DOHH2 (cell line): ENCODE data around the gene SIK3.

Source experiments
- EZH2phosphoT487 ChIP-seq: fragments of 200-600 bp; sonication (generic); IDR thresholded peaks from 2 replicates; pipeline ENCODE4 v1.6.1; 2017; ENCODE audit warnings: borderline replicate concordance, mild to moderate bottlenecking, antibody characterized with exemption, low read length, moderate library complexity, mixed read lengths
- TF ChIP-seq, protein P1 (sequence below): fragments of 200-600 bp; sonication (generic); IDR thresholded peaks from one replicate; pipeline ENCODE4 v1.5.1; 2014; ENCODE audit warnings: antibody characterized with exemption, mild to moderate bottlenecking, low read depth, low read length; ENCODE audit not compliant: poor library complexity, severe bottlenecking

DNA sequence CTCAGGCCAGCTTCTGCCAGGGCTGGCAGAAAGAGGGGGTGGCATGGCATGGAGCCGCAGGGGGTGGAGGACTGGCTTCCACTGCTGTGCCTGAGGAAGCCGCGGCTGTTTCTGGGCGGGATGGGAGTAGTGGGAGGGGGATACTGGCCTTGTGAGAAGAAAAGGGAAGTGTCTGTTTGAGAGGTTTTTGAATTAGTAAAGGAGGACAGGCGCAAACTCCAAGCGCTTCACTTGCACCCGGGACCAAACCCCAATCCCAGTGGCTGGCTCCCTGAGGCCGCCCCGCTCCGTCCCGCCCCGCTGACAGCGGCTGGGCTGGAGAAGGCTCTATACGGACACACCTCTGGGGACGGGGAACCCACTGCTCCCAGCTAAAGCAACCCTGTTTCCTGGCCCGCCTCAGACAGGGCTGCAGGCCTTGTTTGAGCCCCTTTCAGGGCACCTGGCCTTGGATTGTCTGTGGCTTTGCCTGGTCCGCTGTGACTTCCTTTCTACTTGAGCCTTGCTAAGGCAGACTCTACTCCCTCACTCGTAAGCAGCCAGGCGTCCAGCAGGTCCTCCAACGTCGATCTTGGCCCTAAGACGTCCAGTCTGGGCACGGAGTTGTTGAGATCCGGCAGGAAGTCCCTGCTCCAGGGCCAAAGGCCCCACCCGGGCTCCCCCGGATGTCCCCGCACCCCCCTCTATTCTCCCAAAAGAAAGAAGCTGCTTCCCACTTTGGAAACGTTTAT lies 263.0 kb downstream of the SIK3 start:
- TF ChIP-seq, protein P1, sequence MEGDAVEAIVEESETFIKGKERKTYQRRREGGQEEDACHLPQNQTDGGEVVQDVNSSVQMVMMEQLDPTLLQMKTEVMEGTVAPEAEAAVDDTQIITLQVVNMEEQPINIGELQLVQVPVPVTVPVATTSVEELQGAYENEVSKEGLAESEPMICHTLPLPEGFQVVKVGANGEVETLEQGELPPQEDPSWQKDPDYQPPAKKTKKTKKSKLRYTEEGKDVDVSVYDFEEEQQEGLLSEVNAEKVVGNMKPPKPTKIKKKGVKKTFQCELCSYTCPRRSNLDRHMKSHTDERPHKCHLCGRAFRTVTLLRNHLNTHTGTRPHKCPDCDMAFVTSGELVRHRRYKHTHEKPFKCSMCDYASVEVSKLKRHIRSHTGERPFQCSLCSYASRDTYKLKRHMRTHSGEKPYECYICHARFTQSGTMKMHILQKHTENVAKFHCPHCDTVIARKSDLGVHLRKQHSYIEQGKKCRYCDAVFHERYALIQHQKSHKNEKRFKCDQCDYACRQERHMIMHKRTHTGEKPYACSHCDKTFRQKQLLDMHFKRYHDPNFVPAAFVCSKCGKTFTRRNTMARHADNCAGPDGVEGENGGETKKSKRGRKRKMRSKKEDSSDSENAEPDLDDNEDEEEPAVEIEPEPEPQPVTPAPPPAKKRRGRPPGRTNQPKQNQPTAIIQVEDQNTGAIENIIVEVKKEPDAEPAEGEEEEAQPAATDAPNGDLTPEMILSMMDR, result no peak
- no peak for TF ChIP-seq EZH2phosphoT487
